HG03469 (cell line): ENCODE measurements around the gene GTF2F2.

Experiments
- ATAC-seq: cut with Tn5 transposase; IDR thresholded peaks from one replicate; pipeline ENCODE4 v1.9.1; 2021; ENCODE audit warnings: mild to moderate bottlenecking, moderate library complexity, moderate number of reproducible peaks; ENCODE audit not compliant: unreplicated experiment

Gene GTF2F2

GRCh38 chr13:45119991-45120864, at the start of gene GTF2F2:
Gene GTF2F2 (plus strand): TSS chr13:45120510. CDS start chr13:45120656, 146 bp downstream.
- no peak for ATAC-seq

- no peak for ATAC-seq
Measured at GRCh38 chr13:45073809-45074208, 46.5 kb upstream of the GTF2F2 start.

- ATAC-seq: no peak
Measured at GRCh38 chr13:45074721-45075120, 45.6 kb upstream of the GTF2F2 start.

- ATAC-seq: no peak
Measured at GRCh38 chr13:45078003-45078402, 42.3 kb upstream of the GTF2F2 start.

- no peak for ATAC-seq
Measured at GRCh38 chr13:45082964-45083363, 37.3 kb upstream of the GTF2F2 start.

GRCh38 chr13:45084515-45084914, 35.8 kb upstream of the GTF2F2 start:
- no peak for ATAC-seq

GRCh38 chr13:45086484-45086883, 33.8 kb upstream of the GTF2F2 start:
- ATAC-seq: no peak

GRCh38 chr13:45092663-45093062, 27.6 kb upstream of the GTF2F2 start:
- ATAC-seq: no peak

GRCh38 chr13:45100573-45101262, 19.6 kb upstream of the GTF2F2 start:
- no peak for ATAC-seq

GRCh38 chr13:45101327-45102018, 18.8 kb upstream of the GTF2F2 start:
- ATAC-seq: no peak

- no peak for ATAC-seq
Measured at GRCh38 chr13:45102136-45102507, 18.2 kb upstream of the GTF2F2 start.

- ATAC-seq: no peak
Measured at GRCh38 chr13:45103449-45103848, 16.9 kb upstream of the GTF2F2 start.

GRCh38 chr13:45104261-45104660, 16.0 kb upstream of the GTF2F2 start:
- ATAC-seq: no peak

- no peak for ATAC-seq
Measured at GRCh38 chr13:45105895-45106294, 14.4 kb upstream of the GTF2F2 start.

GRCh38 chr13:45107539-45107938, 12.8 kb upstream of the GTF2F2 start:
- no peak for ATAC-seq

- ATAC-seq: no peak
Measured at GRCh38 chr13:45108716-45109101, 11.6 kb upstream of the GTF2F2 start.

GRCh38 chr13:45109102-45109720, 11.1 kb upstream of the GTF2F2 start:
- no peak for ATAC-seq

- ATAC-seq: no peak
Measured at GRCh38 chr13:45113233-45114224, 6.8 kb upstream of the GTF2F2 start.

GRCh38 chr13:45119469-45119990, 780 bp upstream of the GTF2F2 start:
- ATAC-seq: no peak
